Effector memory CD8-positive, alpha-beta T cell (primary cell): ENCODE measurements around the gene PDE6B.

Experiments
- ATAC-seq: fragments of 150-1000 bp; cut with Tn5 transposase; replicated peaks from 2 replicates; pipeline ENCODE4 v1.10.0; 2021; ENCODE audit warnings: mild to moderate bottlenecking, moderate library complexity
- DNase-seq, 3 experiments: peaks; one replicate each; pipeline ENCODE4 v3.0.0; 2021
- H3K27ac Mint-ChIP-seq, 2 donors: one replicate each; pipeline ENCODE4 v1.8.0; 2022; ENCODE audit warnings: mild to moderate bottlenecking in 2 of 2, mixed read lengths in 2 of 2, moderate library complexity in 2 of 2
- H3K27me3 Mint-ChIP-seq, 2 donors: one replicate each; pipeline ENCODE4 v1.8.0; 2022; ENCODE audit warnings: mixed read lengths in 2 of 2
- H3K36me3 Mint-ChIP-seq: one replicate; pipeline ENCODE4 v1.8.0; 2022; ENCODE audit warnings: mild to moderate bottlenecking, moderate library complexity, mixed read lengths; ENCODE audit not compliant: insufficient read depth
- H3K4me1 Mint-ChIP-seq, 2 donors: one replicate each; pipeline ENCODE4 v1.8.0; 2022; ENCODE audit warnings: low read depth in 2 of 2, mixed read lengths in 2 of 2
- H3K4me3 Mint-ChIP-seq, 2 donors: one replicate each; pipeline ENCODE4 v1.8.0; 2022; ENCODE audit warnings: mild to moderate bottlenecking in 2 of 2, mixed read lengths in 2 of 2, moderate library complexity in 2 of 2
- H3K9me3 Mint-ChIP-seq, 2 donors: one replicate each; pipeline ENCODE4 v1.8.0; 2022; ENCODE audit warnings: mixed read lengths in 2 of 2

Gene PDE6B

DNA sequence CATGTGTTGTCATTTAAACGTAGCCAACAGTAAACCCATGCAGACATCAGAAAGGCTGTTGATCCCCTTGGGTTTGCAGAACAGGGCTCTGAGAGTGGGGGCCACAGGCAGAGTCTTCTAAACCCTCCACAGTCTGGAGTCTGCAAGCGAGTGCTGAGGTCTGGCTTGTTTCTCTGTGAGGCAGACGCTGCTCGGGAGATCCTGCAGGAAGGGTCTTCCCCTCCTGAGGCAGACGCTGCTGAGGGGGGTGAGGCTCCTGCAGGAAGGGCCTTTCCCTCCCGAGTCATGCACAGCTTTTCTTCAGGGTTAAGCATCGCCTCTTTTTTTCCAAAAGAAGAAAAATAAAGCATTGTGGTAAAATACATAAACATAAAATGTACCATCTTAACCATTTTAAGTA is 17.1 kb upstream of the PDE6B start:
- H3K4me1 Mint-ChIP-seq: peaks cover 5% of the 10 kb centered on the region in 2 donors
- DNase-seq (no peak), ATAC-seq (no peak)
- H3K27me3 Mint-ChIP-seq: peaks cover 31 to 55% of the 10 kb centered on the region in 2 donors
- no peak overlapping the region for H3K4me3 Mint-ChIP-seq
- H3K9me3 Mint-ChIP-seq: no peaks in the 10 kb centered on the region
- H3K27ac Mint-ChIP-seq: no peak overlapping the region
- H3K36me3 Mint-ChIP-seq: no peaks in the 10 kb centered on the region

- Mint-ChIP-seq H3K9me3 (no peaks in the 10 kb centered on the region), H3K36me3 (no peaks in the 10 kb centered on the region), H3K4me3 (no peak overlapping the region), H3K27me3 (peaks cover 25 to 45% of the 10 kb centered on the region in 2 donors), H3K4me1 (no peaks in the 10 kb centered on the region), H3K27ac (no peak overlapping the region)
- ATAC-seq: no peak
- DNase-seq: no peak
These were observed 15.8 kb upstream of the PDE6B start for GRCh38 chr4:609400-610050.

DNA sequence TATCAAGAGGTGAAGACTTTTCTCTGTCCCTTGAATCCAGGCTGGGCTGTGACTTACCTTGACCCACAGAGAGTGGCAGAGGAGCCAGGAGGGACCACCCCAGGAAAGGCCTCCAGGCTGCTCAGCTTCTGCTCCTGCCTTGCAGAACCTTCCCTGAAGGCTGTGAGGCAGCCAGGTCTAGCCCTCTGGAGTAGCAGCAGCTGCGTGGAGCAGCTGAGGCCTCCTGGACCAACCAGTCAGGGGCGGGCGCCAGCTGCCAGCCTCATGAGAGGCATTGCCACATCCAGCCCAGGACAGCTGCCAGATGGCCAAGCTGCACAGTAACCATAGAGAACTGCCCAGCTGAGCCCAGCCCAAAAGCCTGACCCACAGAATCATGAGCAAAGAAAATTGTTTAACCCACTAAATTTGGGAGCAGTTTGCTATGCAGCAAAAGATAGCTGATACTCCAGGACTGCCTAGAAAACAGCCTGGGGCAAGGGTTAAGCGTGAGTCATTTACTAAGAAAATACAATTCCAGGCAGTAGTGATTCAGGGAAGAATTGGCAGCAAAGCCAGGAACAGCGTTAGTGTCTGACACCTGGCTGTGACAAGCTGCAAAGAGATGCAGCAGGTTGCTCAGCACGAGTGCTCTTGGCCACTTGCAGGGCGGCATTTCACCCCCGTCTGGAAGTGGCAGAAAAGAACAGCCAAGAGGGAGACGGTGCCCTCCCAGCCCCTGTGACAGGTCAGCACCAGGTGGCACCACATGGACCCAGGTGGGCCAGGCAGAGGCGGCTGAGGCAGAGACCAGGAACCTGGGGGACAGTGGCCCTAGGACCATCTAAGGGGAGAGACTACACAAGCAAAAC is 14.7 kb upstream of the PDE6B start:
- peaks cover 25 to 44% of the 10 kb centered on the region in 2 donors for H3K27me3 Mint-ChIP-seq
- no peak overlapping the region for H3K4me3 Mint-ChIP-seq
- H3K4me1 Mint-ChIP-seq: no peaks in the 10 kb centered on the region
- DNase-seq: no peak
- H3K36me3 Mint-ChIP-seq: no peaks in the 10 kb centered on the region
- H3K9me3 Mint-ChIP-seq: no peaks in the 10 kb centered on the region
- ATAC-seq: no peak
- no peak overlapping the region for H3K27ac Mint-ChIP-seq

DNA sequence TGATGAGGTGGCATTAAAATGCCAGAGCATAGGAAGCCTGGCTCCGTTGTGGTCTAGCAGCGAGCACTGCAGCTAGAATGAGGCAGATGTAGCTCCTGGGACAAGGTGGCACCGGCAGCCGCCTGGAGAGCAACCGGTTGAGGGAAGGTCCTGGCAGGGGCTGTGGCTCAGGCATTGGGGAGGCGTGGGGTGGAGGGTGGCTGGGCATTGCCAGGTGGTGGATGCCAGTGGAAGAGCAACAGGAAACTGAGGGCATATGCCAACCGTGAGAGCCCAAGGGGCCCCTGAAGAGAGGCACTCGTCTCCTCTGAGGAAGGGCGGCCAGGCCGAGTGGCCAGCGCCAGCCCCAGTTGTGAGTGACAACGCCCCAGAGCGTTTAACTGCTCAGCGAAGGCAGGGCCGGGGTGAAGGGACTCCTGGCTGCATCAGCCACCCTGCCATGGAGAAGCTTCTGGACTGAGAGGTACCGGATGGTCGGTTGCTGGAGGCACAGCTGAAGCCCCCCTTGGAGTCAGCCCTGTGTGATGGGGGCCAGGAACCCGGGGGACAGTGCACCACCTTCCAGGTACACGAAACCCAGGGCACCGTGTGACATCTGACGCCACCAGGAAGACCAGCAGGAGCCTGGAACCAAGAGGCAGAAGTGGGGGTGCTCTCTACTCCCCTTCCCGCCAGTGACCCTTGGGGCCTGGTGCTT is 13.2 kb upstream of the PDE6B start:
- ATAC-seq (no peak), DNase-seq (no peak)
- Mint-ChIP-seq H3K36me3 (no peaks in the 10 kb centered on the region), H3K27me3 (peaks cover 25 to 40% of the 10 kb centered on the region in 2 donors), H3K9me3 (no peaks in the 10 kb centered on the region), H3K27ac (no peak overlapping the region), H3K4me3 (no peak overlapping the region), H3K4me1 (no peaks in the 10 kb centered on the region)

GRCh38 chr4:612749-613125 is 12.6 kb upstream of the PDE6B start:
- Mint-ChIP-seq H3K4me3 (no peak overlapping the region), H3K27me3 (peaks cover 27 to 45% of the 10 kb centered on the region in 2 donors), H3K36me3 (no peaks in the 10 kb centered on the region), H3K9me3 (no peaks in the 10 kb centered on the region), H3K4me1 (no peaks in the 10 kb centered on the region), H3K27ac (no peak overlapping the region)
- DNase-seq (no peak), ATAC-seq (no peak)

DNA sequence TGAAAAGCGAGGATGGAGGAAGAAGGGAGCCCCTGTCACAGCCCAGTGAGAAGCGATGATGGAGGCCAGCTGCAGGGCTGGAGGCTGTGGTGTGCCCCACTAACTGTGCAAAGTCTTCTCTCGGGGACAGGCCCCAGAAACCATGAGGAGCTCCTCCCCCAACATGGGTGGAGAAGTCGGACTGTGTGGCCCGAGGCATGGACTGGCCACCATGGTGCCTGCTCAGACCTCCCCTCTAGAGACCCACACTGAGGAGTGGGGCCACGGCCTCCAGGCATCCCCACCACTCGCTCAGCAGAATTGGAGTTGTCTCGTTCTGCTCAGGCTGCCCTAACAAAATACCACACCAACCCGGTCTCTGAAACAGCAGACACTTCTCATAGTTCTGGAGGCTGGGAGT is 12.2 kb upstream of the PDE6B start:
- no peak for DNase-seq
- Mint-ChIP-seq H3K36me3 (no peaks in the 10 kb centered on the region), H3K9me3 (no peaks in the 10 kb centered on the region)

GRCh38 chr4:616091-616490 is 9.3 kb upstream of the PDE6B start:
- DNase-seq (no peak), ATAC-seq (no peak)
- Mint-ChIP-seq H3K9me3 (no peaks in the 10 kb centered on the region), H3K4me3 (no peak overlapping the region), H3K27me3 (peaks cover 7 to 42% of the 10 kb centered on the region in 2 donors), H3K4me1 (no peaks in the 10 kb centered on the region), H3K36me3 (no peaks in the 10 kb centered on the region), H3K27ac (no peak overlapping the region)

More for the DNA sequence above, 12.2 kb upstream of the PDE6B start:
- peaks cover 31 to 49% of the 10 kb centered on the region in 2 donors for H3K27me3 Mint-ChIP-seq
- H3K4me1 Mint-ChIP-seq: no peaks in the 10 kb centered on the region
- no peak for ATAC-seq
- no peak overlapping the region for H3K27ac Mint-ChIP-seq
- H3K4me3 Mint-ChIP-seq: no peak overlapping the region

DNA sequence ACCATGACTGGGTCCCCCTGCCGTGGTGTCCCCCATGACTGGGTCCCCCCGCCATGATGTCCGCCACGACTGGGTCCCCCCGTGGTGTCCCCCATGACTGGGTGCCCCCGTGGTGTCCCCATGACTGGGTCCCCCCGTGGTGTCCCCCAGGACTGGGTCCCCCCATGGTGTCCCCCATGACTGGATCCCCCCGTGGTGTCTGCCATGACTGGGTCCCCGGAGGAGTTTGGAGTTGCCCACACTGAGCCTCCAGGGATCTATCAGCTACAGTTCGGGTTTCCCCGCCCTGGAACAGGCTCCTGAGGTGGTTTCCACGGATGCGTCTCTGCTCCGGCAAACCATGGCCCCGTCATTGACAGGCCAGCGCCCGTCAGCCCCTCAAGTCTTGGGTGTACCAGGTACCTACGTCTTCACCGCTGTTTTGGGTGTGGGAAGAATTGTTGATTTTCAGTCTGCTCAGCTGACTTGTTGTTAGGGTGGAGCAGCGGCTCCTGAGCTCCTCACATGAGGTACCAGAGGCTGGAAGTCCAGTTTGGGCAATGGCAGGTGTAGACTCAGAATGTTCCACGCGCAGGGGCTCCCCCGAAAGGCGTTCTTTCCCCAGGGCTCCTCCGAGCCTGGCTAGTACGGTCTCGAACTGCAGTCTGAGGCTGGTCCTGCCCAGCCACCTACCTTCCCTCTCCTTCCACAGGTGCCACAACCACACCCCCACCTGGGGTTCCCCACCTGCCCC is 8.3 kb upstream of the PDE6B start:
- DNase-seq (no peak), ATAC-seq (no peak)
- Mint-ChIP-seq H3K27me3 (peaks cover 7 to 45% of the 10 kb centered on the region in 2 donors), H3K9me3 (no peaks in the 10 kb centered on the region), H3K4me1 (no peaks in the 10 kb centered on the region), H3K27ac (no peak overlapping the region), H3K36me3 (no peaks in the 10 kb centered on the region), H3K4me3 (no peak overlapping the region)

- DNase-seq (no peak), ATAC-seq (no peak)
- Mint-ChIP-seq H3K27me3 (peaks cover 7 to 45% of the 10 kb centered on the region in 2 donors), H3K4me1 (no peaks in the 10 kb centered on the region), H3K27ac (no peak overlapping the region), H3K9me3 (no peaks in the 10 kb centered on the region), H3K36me3 (no peaks in the 10 kb centered on the region), H3K4me3 (no peak overlapping the region)
These were observed 7.4 kb upstream of the PDE6B start for GRCh38 chr4:617644-618641.

- no peak for DNase-seq
- Mint-ChIP-seq H3K27me3 (peaks cover 7 to 53% of the 10 kb centered on the region in 2 donors), H3K4me1 (peaks cover 0 to 2% of the 10 kb centered on the region in 2 donors), H3K27ac (no peak overlapping the region), H3K4me3 (no peak overlapping the region), H3K36me3 (no peaks in the 10 kb centered on the region), H3K9me3 (no peaks in the 10 kb centered on the region)
- ATAC-seq: no peak
These were observed 5.2 kb upstream of the PDE6B start for GRCh38 chr4:620201-620600.

GRCh38 chr4:620851-621261 is 4.5 kb upstream of the PDE6B start:
- Mint-ChIP-seq H3K4me1 (peaks cover 0 to 2% of the 10 kb centered on the region in 2 donors), H3K27ac (no peak overlapping the region), H3K36me3 (no peaks in the 10 kb centered on the region), H3K9me3 (no peaks in the 10 kb centered on the region), H3K27me3 (peaks cover 7 to 54% of the 10 kb centered on the region in 2 donors), H3K4me3 (no peak overlapping the region)
- DNase-seq (no peak), ATAC-seq (no peak)

DNA sequence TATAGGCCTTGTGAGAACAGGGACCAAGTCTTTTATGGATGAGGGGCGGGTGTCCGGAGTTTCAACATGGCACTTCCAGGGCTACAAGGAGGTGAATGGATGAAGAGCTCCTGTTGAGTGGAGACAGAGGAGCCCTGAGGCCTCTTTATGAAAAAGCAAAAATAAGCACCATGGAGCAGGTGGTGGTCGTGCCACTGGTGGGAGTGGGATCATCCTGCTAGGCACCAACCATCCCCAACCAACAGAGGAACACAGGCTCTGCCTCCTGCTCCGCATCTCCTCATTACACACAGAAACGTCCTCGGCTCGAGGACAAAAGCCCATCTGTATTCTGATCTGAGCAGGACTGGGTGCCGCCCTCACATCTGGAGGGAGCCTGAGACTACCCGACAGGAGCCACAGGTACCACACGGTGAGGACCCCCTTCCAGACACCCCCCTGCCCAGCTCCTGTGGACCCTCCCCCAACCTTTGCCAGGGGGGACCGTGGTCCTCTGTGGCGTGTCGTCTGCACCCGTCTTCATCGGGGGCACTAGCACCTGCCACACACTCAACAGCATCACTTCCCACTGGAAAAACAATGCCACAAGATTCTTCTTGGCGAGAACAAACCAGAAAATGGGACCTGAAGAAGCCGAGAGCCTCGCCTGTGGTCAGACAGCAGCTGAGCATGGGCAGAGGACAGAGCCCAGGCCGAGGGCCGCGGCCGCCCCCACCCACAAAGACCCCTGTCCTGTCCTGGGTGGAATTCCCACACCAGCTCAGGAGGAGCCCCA is 3.9 kb upstream of the PDE6B start:
- Mint-ChIP-seq H3K4me3 (no peak overlapping the region), H3K9me3 (no peaks in the 10 kb centered on the region), H3K36me3 (no peaks in the 10 kb centered on the region), H3K4me1 (peaks cover 0 to 2% of the 10 kb centered on the region in 2 donors), H3K27me3 (peaks cover 7 to 60% of the 10 kb centered on the region in 2 donors), H3K27ac (no peak overlapping the region)
- ATAC-seq (no peak), DNase-seq (no peak)
